NCI-H2081 treated with DMSO at 0.1 percent for 48 hours (cell line): ENCODE data around the gene RPH3AL.

ENCODE experiments used
- DNase-seq: peaks from one replicate; lab custom pipeline; 2025; lab: John Stamatoyannopoulos, UW

The RPH3AL gene

DNA sequence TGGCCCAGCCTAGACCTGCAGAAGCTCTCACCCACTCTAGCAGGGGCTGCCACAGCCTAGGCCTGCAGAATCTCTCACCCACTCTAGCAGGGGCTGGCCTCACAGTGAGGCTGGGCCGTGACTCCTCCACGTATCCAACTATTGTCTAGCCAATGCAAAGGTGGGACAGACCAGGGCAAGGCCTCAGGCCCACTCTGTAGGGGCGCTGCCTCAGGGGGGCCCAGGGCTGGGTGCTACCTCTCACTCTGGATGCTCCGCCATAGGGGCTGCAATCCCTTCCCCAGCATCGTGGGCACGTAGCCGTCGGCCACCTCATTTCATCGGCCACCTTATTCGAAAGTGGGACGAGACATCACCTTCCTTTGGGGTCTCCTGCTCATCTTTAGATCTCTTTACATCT lies 51.7 kb downstream of the RPH3AL start:
- DNase-seq = no peak

DNA sequence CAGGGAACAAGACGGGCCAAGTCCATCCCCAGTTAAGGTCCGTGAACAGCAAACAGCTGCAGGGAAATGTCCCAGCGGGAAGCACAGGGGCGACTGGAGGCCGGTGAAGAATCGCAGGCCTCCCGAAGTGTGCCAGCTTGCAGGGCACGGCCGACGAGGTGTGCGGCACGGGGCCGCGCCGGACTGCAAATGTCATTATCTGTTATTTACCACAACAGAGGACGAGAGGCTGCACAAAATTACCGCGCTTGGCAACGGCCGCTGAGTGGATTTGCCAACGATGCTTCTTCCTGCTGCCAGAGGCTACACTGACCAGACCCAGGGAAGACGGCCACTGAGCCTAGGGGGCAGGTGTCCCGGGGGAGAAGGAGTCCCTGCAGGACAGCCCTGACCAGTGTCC lies 53.1 kb downstream of the RPH3AL start:
- DNase-seq = no peak

DNA sequence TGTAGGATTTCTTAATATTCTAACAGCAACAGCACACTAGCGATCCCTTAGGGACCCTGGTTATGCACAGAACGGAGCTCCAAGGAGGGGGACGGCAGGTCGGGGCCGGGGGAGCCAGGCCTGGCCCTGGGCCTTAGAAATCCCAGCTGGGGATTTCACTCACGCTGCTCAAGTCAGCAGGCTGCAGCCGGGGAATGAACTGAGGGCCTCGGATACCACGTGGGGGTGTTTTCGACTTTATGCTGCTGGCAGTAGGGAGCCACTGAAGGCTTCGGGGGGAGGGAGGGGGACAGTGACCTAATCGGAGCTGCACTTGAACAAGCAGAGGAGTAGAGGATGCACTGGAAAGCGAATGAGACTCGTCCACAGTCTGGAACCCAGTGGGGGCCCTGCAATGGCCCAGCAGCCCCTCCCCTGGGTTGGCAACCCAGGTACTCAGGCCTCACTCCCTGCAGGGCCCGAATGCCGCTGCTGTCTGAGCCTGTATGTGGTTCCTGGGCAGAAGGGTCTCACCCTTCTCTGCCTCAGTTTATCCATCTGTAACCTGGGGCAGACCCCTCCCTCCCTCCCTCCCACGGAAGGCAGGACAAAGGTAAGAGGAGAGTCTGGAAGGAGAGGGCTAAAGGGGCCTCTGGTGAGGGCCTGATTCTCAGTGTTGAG lies 53.7 kb downstream of the RPH3AL start:
- no peak for DNase-seq

DNA sequence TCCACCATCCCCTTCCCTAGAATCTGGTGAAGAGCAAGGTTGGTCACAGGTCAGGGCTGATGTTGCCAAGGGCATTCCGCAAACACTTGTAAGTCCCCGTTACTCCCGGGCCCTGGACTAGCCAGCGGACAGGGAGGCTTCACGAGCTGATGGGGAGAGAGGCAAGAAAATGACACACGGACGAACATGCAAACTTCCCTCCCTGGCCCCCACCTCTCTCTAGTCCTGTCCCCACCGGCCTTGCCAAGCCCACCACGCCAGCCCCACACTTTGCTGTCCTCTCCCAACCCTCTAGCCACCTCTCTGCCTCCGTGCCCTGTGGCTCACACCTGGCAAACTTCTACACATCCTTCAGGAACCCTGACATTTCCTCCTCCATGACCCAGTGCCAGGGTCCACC lies 54.8 kb downstream of the RPH3AL start:
- no peak for DNase-seq

DNA sequence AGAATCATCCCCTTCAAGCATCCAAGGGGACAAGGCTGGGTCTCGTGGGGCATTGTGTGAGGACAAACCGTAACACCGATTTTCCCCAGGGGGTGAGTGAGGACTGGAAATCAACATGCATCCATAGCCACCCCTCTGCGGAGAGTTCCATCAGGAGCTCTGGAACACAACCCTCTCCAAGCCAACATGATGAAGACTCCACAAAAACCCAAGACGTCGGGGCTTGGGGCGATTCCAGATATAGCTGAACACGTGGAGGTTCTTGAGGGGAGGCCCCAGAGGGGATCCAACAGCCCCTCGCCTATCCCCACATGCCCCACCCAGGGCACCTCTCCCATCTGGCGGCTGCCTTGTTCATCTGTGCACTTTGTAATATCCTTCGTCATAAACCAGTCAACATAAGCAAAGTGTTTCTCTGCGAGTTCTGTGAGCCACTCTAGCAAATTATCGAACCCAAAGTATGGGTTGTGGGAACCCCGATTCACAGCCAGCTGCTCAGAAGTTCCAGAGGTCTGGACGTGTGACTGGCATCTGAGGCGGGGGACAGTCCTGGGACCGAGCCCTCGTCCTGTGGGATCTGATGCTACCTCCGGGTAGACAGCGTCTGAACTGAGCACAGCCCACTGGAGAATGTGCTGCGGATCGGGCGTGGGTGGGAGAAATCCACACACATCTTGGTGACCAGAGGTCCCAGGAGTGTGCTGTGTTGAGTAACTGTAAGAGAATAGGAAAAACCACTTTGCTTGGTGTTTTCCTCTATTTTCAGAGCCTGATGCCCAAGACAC lies 55.5 kb downstream of the RPH3AL start:
- DNase-seq = no peak

DNA sequence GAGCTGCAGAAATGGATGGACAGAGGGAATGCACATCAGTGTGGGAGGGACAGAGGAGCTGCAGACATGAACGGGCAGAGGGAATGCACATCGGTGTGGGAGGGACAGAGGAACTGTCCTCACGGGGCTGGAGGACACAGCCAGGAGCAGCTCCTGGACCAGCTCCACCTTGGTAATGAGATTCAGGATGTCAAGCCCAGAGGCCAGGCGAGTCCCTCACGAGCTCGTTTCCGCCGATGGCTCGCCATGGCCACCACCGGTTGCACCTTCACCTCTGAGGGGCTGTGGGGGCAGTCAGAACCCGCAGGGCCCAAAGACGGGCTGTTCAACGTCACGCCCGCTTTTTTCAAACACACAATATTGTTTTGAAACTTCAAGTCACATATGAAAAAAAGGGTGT lies 56.2 kb downstream of the RPH3AL start:
- DNase-seq = no peak

DNA sequence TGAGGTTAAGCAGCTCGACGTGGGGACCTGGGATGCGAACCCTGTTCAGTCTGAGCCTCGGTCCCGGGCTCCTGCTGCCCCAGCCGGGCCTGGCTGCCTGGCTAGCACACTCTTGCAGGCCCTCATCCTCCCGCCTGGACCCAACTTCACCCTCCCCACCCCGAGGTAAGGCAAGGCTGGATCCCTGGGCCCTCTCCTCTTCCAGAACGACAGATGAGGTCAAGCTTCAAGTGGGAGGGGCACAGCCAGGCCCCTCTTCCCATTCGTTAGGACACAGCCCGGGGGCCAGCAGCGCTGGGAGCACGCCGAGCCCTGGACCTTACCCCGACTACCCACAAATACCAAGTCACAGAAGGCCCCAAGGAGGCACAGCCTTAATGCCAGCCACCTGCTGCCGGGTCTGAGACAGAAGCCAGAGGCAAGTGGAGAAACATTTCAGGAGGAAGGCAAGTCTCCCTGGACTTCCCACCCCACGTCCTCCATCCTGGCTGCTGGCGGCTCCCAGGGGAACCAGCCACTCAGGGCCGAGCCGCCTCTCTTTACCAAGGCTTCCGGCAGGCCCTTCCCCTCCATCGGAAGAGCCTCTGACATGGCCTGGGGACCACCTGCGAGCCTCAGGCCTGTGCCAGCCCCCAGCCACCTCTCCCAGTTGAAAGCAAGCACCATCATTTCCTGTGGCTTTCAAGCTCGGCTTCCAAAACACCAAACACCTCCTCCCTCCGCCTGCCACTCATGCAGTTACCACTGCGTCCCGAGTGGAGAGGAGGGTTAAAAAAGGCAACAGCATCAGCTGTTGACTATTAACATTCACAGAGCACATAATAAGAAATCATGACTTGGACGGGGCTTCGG lies 59.9 kb downstream of the RPH3AL start:
- DNase-seq = no peak

DNA sequence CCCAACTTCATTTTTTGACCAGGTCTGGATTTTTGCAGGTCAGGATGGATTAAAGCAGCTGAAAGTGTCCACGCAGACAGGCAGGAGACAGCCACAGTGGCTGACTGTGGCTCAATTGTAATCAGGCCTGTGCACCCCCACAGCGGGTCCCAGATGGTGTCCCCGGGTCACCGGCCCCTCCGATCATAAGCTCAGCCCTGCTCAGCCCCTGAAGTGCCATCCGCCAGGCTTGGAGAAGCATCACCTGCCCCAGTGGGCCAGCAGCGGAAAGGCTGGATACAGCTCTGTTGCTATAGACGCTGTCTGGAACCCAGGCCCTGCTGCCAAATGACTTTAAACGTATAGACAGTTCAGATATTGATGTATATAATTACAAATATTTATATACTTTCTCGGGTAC lies 60.6 kb downstream of the RPH3AL start:
- no peak for DNase-seq

DNA sequence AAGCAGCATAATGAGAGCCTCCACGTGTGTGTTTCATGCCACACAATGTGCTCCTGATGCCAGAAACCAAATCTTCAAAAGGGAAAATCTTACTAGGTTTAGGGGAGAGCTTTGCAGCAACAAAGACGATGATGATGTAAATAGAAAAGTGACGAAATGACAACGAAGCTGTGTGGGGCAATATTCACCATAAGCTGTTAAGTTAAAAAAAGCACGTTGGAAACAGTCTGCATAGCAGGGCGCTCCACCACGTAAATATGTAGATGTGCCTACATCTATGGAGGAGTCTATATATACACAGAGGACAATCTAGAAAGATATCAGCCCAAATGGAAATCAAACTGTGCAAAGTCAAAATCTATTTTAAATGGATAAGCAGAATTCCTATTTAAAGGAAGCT lies 61.0 kb downstream of the RPH3AL start:
- DNase-seq = no peak

DNA sequence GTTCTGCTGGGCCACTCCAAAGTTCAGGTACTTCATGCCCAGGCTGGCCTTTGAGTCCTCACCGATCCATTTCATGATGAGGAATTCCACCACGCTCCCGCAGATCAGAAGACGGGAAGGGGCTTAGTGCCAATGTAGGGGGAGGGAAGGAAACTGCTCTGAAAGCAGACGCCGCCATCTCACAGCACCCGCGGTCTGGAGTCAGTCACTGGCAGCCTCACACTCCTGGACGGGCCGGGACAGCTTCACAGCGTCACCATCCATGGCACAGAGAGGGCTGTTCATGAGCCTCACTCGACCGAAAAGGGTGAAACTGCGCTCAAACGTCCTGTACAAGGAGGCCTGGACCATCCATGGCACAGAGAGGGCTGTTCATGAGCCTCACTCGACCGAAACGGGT lies 62.0 kb downstream of the RPH3AL start:
- DNase-seq = no peak

DNA sequence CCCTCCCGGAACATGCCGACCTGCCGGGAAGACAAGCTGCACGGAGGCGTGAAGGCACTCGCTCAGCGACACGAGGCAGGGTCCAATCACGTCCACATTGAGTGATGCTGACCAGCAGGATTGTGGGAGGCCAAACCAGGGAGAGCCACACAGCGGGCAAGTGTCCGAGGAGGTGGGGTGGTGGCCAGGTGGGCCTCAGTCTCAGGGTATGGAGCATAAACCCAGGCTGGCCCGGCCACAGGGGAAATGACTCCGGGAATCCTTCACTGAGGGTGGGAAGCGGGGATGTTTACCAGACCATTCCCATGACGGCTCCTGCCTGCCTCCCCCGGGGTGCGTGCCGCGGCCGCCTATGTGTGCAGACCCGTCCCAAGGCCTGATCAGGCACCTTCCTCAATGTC lies 62.5 kb downstream of the RPH3AL start:
- no peak for DNase-seq

DNA sequence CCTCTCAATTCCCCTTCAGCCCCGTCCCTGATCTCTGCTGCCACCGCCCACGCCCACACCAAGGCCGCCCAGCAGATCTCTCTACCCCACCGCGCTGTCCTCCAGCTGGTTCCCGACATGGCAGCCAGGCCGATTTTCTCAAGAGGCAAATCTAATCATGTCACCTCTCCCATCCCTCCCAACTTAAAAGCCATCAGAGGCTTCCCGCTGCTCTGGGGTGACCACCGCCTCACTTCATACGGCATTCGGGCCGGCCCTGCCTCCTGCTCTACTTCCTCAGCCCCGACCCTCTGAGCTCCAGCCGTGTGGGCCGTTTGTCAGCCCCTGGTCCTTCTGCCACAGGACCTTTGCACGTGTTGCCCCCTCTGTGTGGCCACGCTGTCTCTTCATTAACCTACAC lies 63.2 kb downstream of the RPH3AL start:
- no peak for DNase-seq

DNA sequence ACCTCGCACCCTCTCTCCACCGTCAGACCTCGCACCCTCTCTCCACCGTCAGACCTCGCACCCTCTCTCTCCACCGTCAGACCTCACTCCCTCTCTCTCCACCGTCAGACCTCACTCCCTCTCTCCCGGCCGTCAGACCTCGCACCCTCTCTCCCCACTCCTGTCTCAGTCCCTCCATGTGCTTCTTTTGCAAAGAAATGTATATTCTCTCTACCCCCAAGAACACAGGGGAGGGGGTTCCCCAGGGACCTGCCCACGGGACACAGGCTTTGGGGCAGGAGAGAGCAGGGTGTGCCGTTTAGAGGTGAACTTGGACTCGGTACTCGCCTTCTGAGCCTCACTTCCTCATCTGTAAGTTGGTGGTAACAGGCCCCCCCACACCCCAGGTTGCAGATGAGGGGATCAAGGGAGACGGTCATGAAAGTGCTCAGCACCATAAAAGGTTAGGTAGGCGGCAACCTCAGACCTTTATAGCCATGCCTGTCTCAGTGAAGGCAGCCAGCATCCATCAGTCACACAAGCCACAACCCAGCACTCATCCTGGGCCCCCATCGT lies 63.7 kb downstream of the RPH3AL start:
- no peak for DNase-seq

DNA sequence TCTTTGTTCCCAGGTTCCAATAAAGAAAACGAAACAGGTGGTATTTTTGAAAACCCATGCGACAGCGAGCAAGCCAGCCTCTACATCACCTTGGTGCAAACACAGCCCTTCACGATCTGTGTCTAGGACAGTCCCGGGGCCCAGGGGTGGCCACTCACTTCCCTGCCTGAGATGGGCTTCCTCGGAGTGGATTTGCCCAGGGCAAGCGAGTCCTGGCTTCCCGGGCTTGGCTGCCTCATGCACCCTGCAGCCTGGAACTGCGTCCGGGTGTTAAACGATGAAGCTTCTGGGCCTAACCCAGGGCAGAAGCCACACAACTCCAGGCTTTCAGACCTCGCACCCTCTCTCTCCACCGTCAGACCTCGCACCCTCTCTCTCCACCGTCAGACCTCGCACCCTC lies 66.0 kb downstream of the RPH3AL start:
- DNase-seq = no peak

DNA sequence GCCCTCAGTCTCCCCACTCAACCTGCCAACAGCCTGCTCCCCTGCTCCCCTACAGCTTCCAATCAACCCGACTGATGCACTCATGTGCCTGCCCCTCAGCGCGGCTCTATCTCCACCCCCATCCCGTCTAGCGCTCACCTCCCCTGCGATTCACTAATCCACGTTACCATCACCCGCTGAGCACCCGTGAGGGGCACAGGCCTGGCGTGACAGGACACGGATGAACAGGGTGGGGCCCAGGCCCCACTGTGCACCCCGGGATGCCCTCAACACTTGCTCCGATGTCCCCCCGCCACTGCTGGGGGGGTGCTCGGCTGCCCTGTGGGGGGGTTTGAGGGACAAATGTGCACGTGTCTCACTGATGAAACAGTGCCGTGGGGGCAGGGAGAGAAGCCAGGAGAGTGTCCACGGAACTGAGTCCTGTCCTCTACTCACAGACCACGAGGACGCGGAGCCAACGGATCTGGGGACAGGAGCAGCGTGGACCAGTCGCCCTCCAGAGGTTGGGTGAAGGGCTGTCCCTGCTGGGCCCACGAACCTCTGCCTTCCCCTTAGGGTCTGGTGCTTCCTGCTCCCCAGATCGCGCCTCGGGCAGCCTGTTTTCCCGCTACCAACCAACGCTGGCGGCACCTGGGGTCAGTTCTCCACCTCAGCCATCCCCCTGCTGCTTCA lies 66.7 kb downstream of the RPH3AL start:
- DNase-seq = no peak

DNA sequence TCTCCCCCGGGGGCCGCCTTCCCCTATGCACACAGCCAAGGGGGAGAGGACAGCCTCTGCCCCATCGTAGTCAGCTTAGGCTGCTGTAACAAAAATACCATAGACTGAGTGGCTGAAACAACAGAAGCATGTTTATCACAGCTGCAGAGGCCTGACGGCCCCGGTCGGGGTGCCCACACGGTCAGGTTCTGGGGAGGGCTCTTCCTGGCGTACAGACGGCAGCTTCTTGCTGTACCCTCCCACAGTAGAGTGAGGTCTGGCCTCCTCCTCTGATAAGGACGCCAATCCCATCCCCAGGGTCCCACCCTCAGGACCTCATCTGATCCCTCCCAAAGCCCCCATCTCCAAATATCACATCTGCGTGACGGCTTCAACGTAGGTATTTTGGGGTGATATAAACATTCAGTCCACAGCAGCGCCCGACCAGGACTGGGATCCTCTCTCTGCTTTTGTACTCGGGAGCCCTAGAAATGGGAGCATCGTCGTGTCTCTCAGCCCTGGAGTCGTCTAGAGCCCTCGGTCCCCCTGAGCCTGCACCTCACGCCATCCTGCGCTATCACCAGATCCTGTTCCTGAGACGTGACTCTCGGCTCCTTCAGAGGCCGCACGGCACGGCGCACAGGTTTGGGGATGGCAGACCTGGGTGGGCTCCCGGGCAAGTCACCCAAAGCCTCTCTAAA lies 67.8 kb downstream of the RPH3AL start:
- no peak for DNase-seq

DNA sequence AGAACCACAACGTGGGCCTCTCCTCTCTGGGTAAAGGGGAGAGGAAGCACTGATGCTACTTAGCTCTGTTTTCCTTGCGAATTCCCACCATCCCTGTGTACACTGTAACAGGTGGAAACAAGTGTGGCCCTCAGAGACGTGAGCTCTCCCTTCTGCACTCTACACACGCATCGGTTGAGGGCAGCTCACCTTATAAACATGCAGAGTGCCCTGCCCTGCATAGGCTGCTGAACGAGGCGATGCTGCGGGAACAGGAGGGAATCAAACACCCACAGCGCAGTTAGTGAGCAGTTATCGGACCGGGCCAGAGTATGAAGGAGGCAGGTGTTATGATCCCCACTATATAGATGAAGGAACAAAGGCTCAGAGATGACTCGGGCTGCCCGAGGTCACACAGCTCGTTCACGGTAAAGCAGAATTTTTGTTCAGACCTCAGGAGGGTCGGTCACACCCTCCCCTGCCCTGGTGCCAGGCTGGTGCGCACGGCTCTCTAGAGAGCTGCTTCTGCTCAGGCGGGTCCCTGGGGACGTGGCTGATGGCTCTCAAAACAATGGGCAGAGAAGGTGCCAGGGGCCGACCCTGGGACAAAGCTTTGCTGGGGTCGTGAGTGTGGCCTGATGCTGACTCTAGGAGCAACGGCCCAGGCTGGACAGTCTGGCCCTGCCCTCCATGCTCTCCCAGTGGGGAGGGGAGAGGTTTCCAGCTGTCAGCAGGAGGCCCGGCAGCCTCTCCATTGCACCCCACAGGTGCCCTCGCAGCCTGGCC lies 68.5 kb downstream of the RPH3AL start:
- no peak for DNase-seq

DNA sequence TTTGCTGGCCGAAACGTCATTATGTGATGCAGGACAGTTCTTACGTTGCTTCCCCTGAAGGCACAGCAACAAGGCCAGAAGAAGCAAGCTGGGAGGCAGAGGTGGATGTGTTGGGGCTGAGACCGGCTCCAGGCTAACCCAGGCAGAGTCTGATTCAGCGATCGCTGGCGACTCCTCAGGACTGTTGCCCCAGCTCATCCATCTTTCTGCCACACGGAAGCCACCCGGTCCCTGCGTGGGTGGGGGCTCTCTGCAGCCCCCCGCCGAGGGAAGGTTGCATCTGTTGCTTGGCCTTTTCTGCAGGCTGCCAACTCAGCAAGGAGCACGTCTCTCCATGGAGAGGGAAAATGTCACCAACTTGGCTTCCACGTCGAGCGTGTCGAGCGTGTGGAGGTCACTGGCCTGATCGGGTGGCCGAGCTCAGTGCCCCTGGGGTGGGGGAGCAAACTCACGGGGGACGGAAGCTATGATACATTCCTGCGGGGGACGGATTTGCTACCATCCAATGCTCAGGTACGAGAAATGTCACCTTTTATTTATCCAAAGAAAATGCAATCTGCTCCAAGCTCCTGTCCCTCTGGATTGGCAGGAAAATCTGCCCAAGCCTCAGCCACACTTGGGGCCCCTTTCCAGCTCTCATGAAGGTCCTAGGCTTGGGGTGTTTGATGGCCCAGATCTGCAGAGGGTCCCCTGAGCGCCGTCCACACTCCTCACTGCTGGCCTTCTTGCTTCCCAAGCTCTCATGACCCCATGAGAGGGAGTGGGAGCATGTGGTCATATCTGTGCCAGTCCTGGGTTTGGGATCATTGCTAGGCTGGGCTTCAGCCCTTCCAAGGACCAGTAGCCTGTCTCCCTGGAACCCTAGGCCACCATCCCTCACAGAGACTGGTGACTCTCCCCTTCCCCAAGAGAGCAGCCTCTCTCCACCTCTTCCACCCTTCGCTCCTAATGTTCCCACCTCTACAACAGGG lies 69.4 kb downstream of the RPH3AL start:
- no peak for DNase-seq
